ENCODE measurements around the gene MBNL1. TPM values are rescaled to one million over a fixed set of nuclear protein-coding genes. Genes with fewer than 3 reads are reported as not detected.

Gene MBNL1
- total RNA-seq, 1 experiment from 2014 or later = 68.6 TPM

DNA sequence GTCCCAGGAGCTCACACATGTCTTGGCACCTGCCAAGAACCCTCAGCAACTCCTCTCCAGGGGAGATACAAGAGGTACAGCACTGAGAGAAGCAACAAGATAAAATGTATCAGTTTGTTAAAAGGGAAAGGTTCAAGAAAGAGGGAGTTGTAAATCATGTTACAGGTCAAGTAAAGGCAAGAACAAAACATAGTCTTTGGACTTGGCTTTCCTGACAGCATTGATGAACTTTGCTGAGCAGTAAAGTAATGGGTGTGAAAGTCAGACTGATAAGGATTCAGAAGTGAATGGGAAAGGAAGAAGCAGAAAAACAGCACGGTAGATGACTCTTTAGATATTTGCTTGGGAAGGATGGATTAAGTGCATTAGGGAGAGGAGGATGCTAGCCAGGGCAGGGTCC, 27.1 kb downstream of the MBNL1 start:
- no peak overlapping the region for H3K27ac Mint-ChIP-seq (ENCODE audit: unreplicated experiment)

DNA sequence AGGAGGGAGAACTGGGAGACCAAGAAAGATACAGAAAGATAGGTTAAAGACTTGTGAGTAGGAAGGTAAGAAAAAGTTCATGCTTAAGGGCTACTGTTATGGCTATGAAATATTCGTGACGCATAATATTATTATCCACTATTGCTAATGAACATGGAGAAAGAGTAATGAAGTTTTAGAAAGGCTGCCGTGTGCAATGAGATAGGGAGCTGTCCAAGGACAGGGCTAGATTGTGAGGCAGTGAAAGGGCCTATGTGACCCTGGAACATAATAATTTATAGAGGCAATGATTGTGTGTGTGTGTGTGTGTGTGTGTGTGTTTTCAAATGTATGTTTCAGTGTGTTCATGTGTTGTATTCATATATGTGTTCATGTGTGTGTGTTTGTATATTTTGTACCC, 27.7 kb downstream of the MBNL1 start:
- Histone ChIP-seq H3K4me1 (peaks cover 4% of the 10 kb centered on the region; the same call in 1 of the 2 replicates), H3K4me3 (ENCODE audit: low read depth, low read length) (no peak overlapping the region), H3K9me3 (no peaks in the 10 kb centered on the region), H3K36me3 (ENCODE audit: control insufficient read depth, insufficient read depth, low read length) (no peaks in the 10 kb centered on the region; the same call in 1 of the 2 replicates), H3K27me3 (replicated peaks; ENCODE audit: control insufficient read depth, insufficient read depth, low read length) (no peaks in the 10 kb centered on the region)
- ChIA-PET POLR2A (no interaction called here), CTCF (no interaction called here)
- no TSS peak for BruUV-seq (replicated peaks)
- H3K4me3 Mint-ChIP-seq (ENCODE audit: unreplicated experiment) = no peak overlapping the region
- H3K27ac Mint-ChIP-seq (ENCODE audit: unreplicated experiment) = no peak overlapping the region
- no peak for DNase-seq
- intact Hi-C loops (cut with micrococcal nuclease; ENCODE audit: unreplicated experiment) = no loop called here
- TF ChIP-seq, protein P1, sequence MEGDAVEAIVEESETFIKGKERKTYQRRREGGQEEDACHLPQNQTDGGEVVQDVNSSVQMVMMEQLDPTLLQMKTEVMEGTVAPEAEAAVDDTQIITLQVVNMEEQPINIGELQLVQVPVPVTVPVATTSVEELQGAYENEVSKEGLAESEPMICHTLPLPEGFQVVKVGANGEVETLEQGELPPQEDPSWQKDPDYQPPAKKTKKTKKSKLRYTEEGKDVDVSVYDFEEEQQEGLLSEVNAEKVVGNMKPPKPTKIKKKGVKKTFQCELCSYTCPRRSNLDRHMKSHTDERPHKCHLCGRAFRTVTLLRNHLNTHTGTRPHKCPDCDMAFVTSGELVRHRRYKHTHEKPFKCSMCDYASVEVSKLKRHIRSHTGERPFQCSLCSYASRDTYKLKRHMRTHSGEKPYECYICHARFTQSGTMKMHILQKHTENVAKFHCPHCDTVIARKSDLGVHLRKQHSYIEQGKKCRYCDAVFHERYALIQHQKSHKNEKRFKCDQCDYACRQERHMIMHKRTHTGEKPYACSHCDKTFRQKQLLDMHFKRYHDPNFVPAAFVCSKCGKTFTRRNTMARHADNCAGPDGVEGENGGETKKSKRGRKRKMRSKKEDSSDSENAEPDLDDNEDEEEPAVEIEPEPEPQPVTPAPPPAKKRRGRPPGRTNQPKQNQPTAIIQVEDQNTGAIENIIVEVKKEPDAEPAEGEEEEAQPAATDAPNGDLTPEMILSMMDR (IDR thresholded peaks at IDR 0.05; ENCODE audit: insufficient read depth in 1 of 2, low read depth in 1 of 2, low read length in 1 of 2, severe bottlenecking in 1 of 2, unreplicated experiment in 1 of 2) = no peak
- H3K27me3 Mint-ChIP-seq (ENCODE audit: insufficient read depth, unreplicated experiment) = no peaks in the 10 kb centered on the region
- peaks cover 13% of the 10 kb centered on the region for H3K4me1 Mint-ChIP-seq (ENCODE audit: low read depth, unreplicated experiment)
- no peaks in the 10 kb centered on the region for H3K9me3 Mint-ChIP-seq (ENCODE audit: unreplicated experiment)
- peaks cover 26% of the 10 kb centered on the region for H3K36me3 Mint-ChIP-seq (ENCODE audit: insufficient read depth, unreplicated experiment)

More for the DNA sequence above, 27.1 kb downstream of the MBNL1 start:
- intact Hi-C loops (cut with micrococcal nuclease; ENCODE audit: unreplicated experiment) = no loop called here
- no peaks in the 10 kb centered on the region for H3K4me1 ChIP-seq
- Mint-ChIP-seq H3K36me3 (ENCODE audit: insufficient read depth, unreplicated experiment) (peaks cover 26% of the 10 kb centered on the region), H3K4me1 (ENCODE audit: low read depth, unreplicated experiment) (peaks cover 15% of the 10 kb centered on the region), H3K9me3 (ENCODE audit: unreplicated experiment) (no peaks in the 10 kb centered on the region), H3K4me3 (ENCODE audit: unreplicated experiment) (no peak overlapping the region), H3K27me3 (ENCODE audit: insufficient read depth, unreplicated experiment) (no peaks in the 10 kb centered on the region)
- no TSS peak for BruUV-seq (replicated peaks)
- H3K9me3 ChIP-seq = no peaks in the 10 kb centered on the region
- no peak overlapping the region for H3K4me3 ChIP-seq (ENCODE audit: low read depth, low read length)
- no peaks in the 10 kb centered on the region for H3K27me3 ChIP-seq (replicated peaks; ENCODE audit: control insufficient read depth, insufficient read depth, low read length)
- TF ChIP-seq, protein P1 (IDR thresholded peaks at IDR 0.05; ENCODE audit: insufficient read depth in 1 of 2, low read depth in 1 of 2, low read length in 1 of 2, severe bottlenecking in 1 of 2, unreplicated experiment in 1 of 2) = no peak
- no peaks in the 10 kb centered on the region for H3K36me3 ChIP-seq (ENCODE audit: control insufficient read depth, insufficient read depth, low read length)
- CTCF ChIA-PET = no interaction called here
- no peak for DNase-seq
- POLR2A ChIA-PET = no interaction called here

DNA sequence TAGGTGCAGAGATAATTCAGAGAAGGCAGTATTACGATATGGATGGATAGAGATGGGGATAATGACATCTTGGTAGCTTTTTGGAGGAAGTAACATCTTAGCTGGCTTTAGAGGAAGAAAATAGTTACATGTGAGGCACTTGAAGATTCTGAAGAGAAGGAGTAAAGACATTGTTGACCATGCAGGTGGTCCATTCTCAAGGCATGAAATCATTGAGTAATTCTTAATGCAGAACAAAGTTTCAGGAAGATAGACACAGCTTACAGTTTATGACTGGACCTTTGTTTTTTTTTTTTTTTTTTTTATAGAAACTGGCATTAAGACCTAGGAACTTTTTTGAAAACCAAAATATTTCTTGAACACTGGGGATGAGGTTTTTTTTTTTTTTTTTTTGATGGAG, 28.2 kb downstream of the MBNL1 start:
- H3K36me3 ChIP-seq (ENCODE audit: control insufficient read depth, insufficient read depth, low read length) = no peaks in the 10 kb centered on the region; the same call in 1 of the 2 replicates
- peaks cover 26% of the 10 kb centered on the region for H3K36me3 Mint-ChIP-seq (ENCODE audit: insufficient read depth, unreplicated experiment)
- intact Hi-C loops (cut with micrococcal nuclease; ENCODE audit: unreplicated experiment) = no loop called here
- ChIA-PET CTCF (no interaction called here), POLR2A (no interaction called here)
- H3K27ac Mint-ChIP-seq (ENCODE audit: unreplicated experiment) = no peak overlapping the region
- H3K9me3 Mint-ChIP-seq (ENCODE audit: unreplicated experiment) = no peaks in the 10 kb centered on the region
- DNase-seq = no peak
- H3K4me1 Mint-ChIP-seq (ENCODE audit: low read depth, unreplicated experiment) = peaks cover 11% of the 10 kb centered on the region
- H3K4me1 ChIP-seq = peaks cover 10% of the 10 kb centered on the region
- no TSS peak for BruUV-seq (replicated peaks)
- no peaks in the 10 kb centered on the region for H3K9me3 ChIP-seq
- no peak overlapping the region for H3K4me3 Mint-ChIP-seq (ENCODE audit: unreplicated experiment)
- H3K27me3 ChIP-seq (replicated peaks; ENCODE audit: control insufficient read depth, insufficient read depth, low read length) = no peaks in the 10 kb centered on the region
- TF ChIP-seq, protein P1 (IDR thresholded peaks at IDR 0.05; ENCODE audit: insufficient read depth in 1 of 2, low read depth in 1 of 2, low read length in 1 of 2, severe bottlenecking in 1 of 2, unreplicated experiment in 1 of 2) = no peak
- no peaks in the 10 kb centered on the region for H3K27me3 Mint-ChIP-seq (ENCODE audit: insufficient read depth, unreplicated experiment)
- H3K4me3 ChIP-seq (ENCODE audit: low read depth, low read length) = no peak overlapping the region

Data from Caco-2 (cell line).